Lower leg skin (tissue), 4 donors: ENCODE measurements around the gene PMPCA. TPM values are rescaled to one million over a fixed set of nuclear protein-coding genes. Genes with fewer than 3 reads are reported as not detected.

ENCODE experiments used
- DNase-seq, 2 donors: peaks; one replicate each; pipeline ENCODE4 v3.0.0-alpha.2; 2019; ENCODE audit warnings: low spot score in 2 of 2
- H3K4me3 ChIP-seq: fragments of 200-600 bp; sonication (generic); 2 replicates; pipeline ENCODE4 v1.5.1; 2017; ENCODE audit warnings: mild to moderate bottlenecking, low read depth; ENCODE audit not compliant: poor library complexity, severe bottlenecking
- POLR2A ChIP-seq, 2 donors: fragments of 450-650 bp; IDR thresholded peaks; one replicate each; pipeline ENCODE4 v1.6.1; 2016 to 2017; ENCODE audit warnings: antibody characterized with exemption in 2 of 2, mild to moderate bottlenecking in 1 of 2, moderate library complexity in 1 of 2
- WGBS, 2 donors: methylation state at CpG; one replicate each; pipeline ENCODE4 v1.1.5; 2018; 5-methylcytosine and 5-hydroxymethylcytosine counted together
- intact Hi-C: fragments of 100-400 bp; cut with DNase I; formaldehyde crosslinking; loops from one replicate; pipeline ENCODE4 v1.15.0; 2023; ENCODE audit warnings: low total_unique reads
- total RNA-seq, 4 donors: library from RNA; depleted of rRNA; stranded (reverse); fragments of >200 nt; gene quantifications; one replicate each; pipeline ENCODE4 v1.1.0, GENCODE V29; 2016
- TF ChIP-seq, protein P1 (sequence below), 3 donors: fragments of 450-650 bp; IDR thresholded peaks; one replicate each; pipeline ENCODE4 v1.5.1; 2016; ENCODE audit warnings: antibody characterized with exemption in 3 of 3, mild to moderate bottlenecking in 3 of 3, moderate library complexity in 2 of 3

Gene PMPCA
- total RNA-seq, 4 donors from 2014 or later = 35.9 to 59.6 (median 38.1) TPM

- intact Hi-C loops = no loop called here
- WGBS, 2 donors = 86 to 93% methylated on average over 22 of the region's 25 CpGs
- no peak for DNase-seq
- no peak overlapping the region for H3K4me3 ChIP-seq
- TF ChIP-seq, protein P1, sequence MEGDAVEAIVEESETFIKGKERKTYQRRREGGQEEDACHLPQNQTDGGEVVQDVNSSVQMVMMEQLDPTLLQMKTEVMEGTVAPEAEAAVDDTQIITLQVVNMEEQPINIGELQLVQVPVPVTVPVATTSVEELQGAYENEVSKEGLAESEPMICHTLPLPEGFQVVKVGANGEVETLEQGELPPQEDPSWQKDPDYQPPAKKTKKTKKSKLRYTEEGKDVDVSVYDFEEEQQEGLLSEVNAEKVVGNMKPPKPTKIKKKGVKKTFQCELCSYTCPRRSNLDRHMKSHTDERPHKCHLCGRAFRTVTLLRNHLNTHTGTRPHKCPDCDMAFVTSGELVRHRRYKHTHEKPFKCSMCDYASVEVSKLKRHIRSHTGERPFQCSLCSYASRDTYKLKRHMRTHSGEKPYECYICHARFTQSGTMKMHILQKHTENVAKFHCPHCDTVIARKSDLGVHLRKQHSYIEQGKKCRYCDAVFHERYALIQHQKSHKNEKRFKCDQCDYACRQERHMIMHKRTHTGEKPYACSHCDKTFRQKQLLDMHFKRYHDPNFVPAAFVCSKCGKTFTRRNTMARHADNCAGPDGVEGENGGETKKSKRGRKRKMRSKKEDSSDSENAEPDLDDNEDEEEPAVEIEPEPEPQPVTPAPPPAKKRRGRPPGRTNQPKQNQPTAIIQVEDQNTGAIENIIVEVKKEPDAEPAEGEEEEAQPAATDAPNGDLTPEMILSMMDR (IDR thresholded peaks at IDR 0.05) = no peak
- no peak for TF ChIP-seq POLR2A (IDR thresholded peaks at IDR 0.05)
Observed at GRCh38 chr9:136436055-136436634, 25.7 kb downstream of the PMPCA start.

GRCh38 chr9:136437430-136437829, 27.0 kb downstream of the PMPCA start:
- intact Hi-C loops = no loop called here
- TF ChIP-seq POLR2A (IDR thresholded peaks at IDR 0.05) = no peak
- TF ChIP-seq, protein P1 (IDR thresholded peaks at IDR 0.05) = no peak
- 32 to 46% methylated on average over 7 of the region's 8 CpGs for WGBS, 2 donors
- H3K4me3 ChIP-seq = no peak overlapping the region
- DNase-seq = no peak

GRCh38 chr9:136437839-136438547, 27.5 kb downstream of the PMPCA start:
- H3K4me3 ChIP-seq = peak overlapping the region; percentile 85
- intact Hi-C loops = no loop called here
- no peak for TF ChIP-seq POLR2A (IDR thresholded peaks at IDR 0.05)
- TF ChIP-seq, protein P1 (IDR thresholded peaks at IDR 0.05) = no peak
- 38 to 47% methylated on average over 35 of the region's 37 CpGs for WGBS, 2 donors
- DNase-seq = no peak

DNA sequence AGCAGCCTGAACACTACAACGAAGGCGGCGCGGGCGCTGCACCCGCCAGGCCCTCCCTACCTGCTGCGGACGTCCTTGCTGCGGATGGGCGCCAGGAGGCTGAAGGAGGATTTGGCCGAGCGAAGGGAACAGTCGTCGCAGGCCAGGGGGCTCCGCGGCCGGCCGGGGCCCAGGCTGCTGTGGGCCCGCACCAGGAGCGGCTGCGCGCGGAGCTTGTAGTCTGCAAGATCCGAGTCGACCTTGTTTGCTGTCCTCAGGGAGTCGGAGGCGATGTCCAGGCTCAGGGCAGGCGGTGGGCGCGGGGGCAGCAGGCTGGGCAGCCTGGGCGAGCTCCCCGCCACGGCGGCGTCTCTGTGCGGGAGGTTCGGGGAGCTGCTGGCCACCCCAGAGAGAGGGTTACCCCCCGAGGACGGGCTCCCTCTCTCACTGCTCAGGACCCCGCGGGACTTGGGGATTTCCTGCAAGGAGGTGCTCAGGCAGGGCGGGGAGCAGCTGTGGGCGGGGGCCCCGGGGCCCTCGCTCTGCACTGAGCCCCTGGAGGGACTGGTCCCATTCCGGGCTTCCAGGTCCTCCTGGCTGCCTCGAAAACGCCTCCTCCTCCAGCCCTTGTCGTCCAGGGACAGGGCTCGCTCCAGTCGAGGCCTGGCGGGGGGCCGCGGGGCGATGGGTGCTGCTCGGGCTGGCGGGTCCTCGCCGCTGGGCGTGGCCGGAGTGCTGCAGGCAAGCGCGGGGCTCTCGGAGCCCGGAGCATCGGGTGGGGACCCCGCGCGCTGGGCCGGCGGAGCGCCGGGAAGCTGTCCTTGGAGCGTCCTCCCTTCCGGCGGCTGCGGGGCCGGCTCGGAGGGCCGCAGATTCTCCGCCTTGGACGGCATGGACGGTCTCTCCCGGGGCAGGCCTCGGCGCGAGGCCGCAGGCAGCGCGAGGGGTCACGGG, 28.4 kb downstream of the PMPCA start:
- TF ChIP-seq POLR2A (IDR thresholded peaks at IDR 0.05) = no peak
- TF ChIP-seq, protein P1 (IDR thresholded peaks at IDR 0.05) = no peak
- WGBS, 2 donors = 1 to 2% methylated on average over 22 to 62 of the region's 91 CpGs
- DNase-seq = no peak
- intact Hi-C loops = no loop called here
- peak overlapping the region; percentile 85 for H3K4me3 ChIP-seq

DNA sequence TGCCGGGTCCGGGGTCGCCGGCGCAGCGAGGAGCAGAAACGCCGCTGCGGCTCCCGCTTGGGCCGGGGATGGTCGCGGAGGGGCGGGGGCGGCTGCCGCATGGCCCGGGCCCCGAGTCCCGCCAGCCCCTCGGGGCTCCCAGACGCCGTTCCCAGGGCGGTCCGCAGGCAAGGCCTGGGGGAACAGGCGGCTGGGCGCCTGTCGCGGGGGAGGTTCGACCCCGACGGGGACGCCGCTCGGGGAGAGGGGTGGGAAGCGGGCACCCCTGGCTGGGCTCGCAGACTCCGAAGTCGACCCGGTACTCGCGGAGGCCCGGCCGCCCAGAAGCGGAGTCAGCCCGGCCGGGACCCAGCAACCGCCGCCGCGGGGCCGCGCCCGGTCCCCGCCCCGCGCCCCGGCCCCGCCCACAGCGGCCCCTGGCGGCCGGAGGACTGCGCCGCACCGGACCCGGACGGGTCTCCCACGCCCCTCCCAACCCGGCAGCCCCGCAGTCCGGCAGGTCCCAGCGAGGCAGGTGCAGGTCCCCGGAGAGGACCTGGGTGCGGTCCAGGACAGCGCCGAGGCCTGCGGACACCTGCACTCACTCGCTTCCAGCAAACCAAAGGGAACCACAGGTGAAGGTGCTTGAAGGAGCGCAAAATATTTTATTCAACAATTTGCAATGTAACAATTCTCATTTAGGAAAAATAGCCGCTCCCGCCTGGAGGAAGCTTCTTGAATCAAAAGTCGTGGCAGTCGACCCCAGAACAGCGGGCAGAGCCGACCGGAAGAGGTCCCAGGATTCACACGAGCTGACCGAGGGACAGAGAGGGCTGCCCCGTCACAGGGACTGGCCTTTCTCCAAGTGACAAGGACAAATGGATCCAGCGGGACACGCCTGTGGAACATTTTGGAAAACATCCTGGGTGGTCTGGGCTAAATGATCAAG, 29.3 kb downstream of the PMPCA start, which contains the start of gene INPP5E:
TSS of gene INPP5E (minus strand) at position 365 of the 928 bp plus-strand sequence. CDS start 426 bp downstream, outside the sequence.
- TF ChIP-seq, protein P1 (IDR thresholded peaks at IDR 0.05) = no peak
- TF ChIP-seq POLR2A (IDR thresholded peaks at IDR 0.05) = no peak
- intact Hi-C loops = no loop called here
- DNase-seq = peak; percentile 33 to 93
- peak within 1 kb of the TSS; percentile 85 for H3K4me3 ChIP-seq
- 10 to 26% methylated on average over 20 to 53 of the region's 90 CpGs for WGBS, 2 donors
